ENCODE measurements around the gene CATSPER3.

GRCh38 chr5:135027266-135027696 is 59.6 kb downstream of the CATSPER3 start:
- TF ChIP-seq CTCF (IDR thresholded peaks at IDR 0.05), result no peak
- TF ChIP-seq POLR2A (IDR thresholded peaks at IDR 0.05), result no peak

Data from heart left ventricle (tissue), 13 donors.